Measurements from ENCODE around the gene SP5. TPM values are rescaled to one million over a fixed set of nuclear protein-coding genes. Genes with fewer than 3 reads are reported as not detected.

The SP5 gene
- total RNA-seq (not detected in 2 replicates), polyA plus RNA-seq (not detected in 2 replicates), polyA minus RNA-seq (not detected in 2 replicates), Bru-seq, nascent RNA (not detected), BruChase-seq, experiment 1, labeled RNA remaining after a 6-hour chase (not detected), BruChase-seq, experiment 2, labeled RNA remaining after a 2-hour chase (not detected)
- not detected in 2 replicates for polyA plus RNA-seq (2011; cell fraction: cytosol; rRNA removed)
- polyA plus RNA-seq (2011; cell fraction: nucleus; rRNA removed) = not detected in 2 replicates
- polyA plus RNA-seq (2012) = not detected in 2 replicates
- polyA minus RNA-seq (2011; cell fraction: cytosol; rRNA and poly(A)+ RNA removed) = not detected
- polyA minus RNA-seq (2011; cell fraction: nucleus; rRNA and poly(A)+ RNA removed) = not detected in 2 replicates
- long read RNA-seq = 0 reads

DNA sequence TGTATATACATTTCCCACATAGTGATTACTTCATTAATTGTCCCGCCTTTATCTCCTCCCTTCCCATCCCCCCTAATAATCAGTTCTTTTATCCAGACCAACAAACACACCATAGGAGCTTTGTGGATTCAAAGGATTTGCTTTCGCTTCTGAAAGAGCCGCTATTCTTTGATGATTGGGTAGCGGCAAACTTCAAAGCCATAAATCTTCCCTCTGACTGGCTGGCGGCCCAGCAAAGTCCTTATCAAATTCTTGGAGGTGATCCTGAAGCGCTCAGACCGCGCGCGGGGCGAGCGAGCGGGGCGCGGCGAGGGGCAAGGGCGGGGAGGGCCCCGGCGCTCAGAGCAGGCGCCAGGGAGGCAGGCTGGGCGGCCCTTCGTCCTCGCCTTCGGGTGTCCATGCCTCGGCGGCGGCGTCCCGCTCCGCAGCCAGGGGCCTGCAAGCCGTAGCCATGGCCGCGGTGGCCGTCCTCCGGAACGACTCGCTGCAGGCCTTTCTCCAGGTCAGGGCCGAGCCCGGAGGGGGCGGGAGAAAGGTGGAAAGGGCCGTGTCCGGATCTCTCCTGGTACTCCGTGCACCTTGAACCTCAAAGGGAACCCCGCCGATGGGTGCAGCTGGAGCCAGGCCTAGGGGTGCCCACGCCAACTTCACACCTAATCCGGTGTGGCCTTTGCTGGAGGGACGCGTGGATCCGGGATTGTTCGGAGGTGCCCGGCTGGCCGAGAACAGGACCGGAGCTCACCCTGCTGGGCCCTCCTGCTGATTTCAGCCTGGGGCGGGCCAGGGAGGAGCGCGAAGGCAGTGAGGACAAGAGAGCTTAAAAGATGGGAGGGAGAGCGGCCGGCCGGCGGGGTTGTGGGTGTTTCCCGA lies at the start of gene SP5:
Gene SP5 (plus strand): TSS at position 276 of the 870 bp plus-strand sequence. CDS start 176 bp downstream, at position 452.
- peak within 1 kb of the TSS; percentile 67 for H2AFZ ChIP-seq (ENCODE audit: low read depth, low read length)
- no peaks in the 10 kb centered on the region for H4K20me1 ChIP-seq (replicated peaks; ENCODE audit: control insufficient read depth, extremely low read depth, insufficient read depth, low read length)
- CTCF ChIA-PET = interaction anchor here (0.8 to 3.4 kb wide), 6 partner anchors 14 to 307 kb away, joined by 3 to 20 read pairs (median 3); no protein-coding TSS in a partner anchor
- peak; percentile 80 for TF ChIP-seq EZH2 (IDR thresholded peaks at IDR 0.05; ENCODE audit: borderline replicate concordance, low read depth, low read length, severe bottlenecking)
- TF ChIP-seq, protein P1, sequence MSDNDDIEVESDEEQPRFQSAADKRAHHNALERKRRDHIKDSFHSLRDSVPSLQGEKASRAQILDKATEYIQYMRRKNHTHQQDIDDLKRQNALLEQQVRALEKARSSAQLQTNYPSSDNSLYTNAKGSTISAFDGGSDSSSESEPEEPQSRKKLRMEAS (IDR thresholded peaks at IDR 0.05; ENCODE audit: insufficient read depth, insufficient read length) = no peak
- intact Hi-C loops (cut with micrococcal nuclease) (loop anchor here (1.0 to 10.0 kb wide), 4 partner anchors 57 to 780 kb away; partner anchors contain the start of genes ERICH2 and GAD1), dilution Hi-C loops (cut with MboI; ENCODE audit: extremely low pct_ligation_motif_present, low sequenced_read_pairs) (no loop called here)
- H3K36me3 ChIP-seq (ENCODE audit: control insufficient read depth in 2 of 2, extremely low read depth in 1 of 2, insufficient read depth in 2 of 2, low read length in 2 of 2) = no peaks in the 10 kb centered on the region
- no peak within 1 kb of the TSS for H3K27ac ChIP-seq (ENCODE audit: insufficient read depth, low read depth, low read length)
- peak within 1 kb of the TSS; percentile 83 for H3K4me2 ChIP-seq (ENCODE audit: insufficient read depth, low read length)
- H3K9ac ChIP-seq (replicated peaks; ENCODE audit: extremely low read depth, insufficient read depth, low read length) = no peak within 1 kb of the TSS
- no peaks in the 10 kb centered on the region for H3K79me2 ChIP-seq (ENCODE audit: control insufficient read depth, insufficient read depth, low read length)
- H3K4me3 ChIP-seq (replicated peaks in 1 of 3; ENCODE audit: insufficient read depth in 1 of 3, low read depth in 1 of 3, low read length in 3 of 3) = peak within 1 kb of the TSS; percentile 17 to 63 (median 30)
- FAIRE-seq (peak; percentile 8), DNase-seq (ENCODE audit: low read depth, low spot score) (peak; percentile 49)
- H3K27me3 ChIP-seq (ENCODE audit: control insufficient read depth in 2 of 2, insufficient read depth in 2 of 2, low read length in 2 of 2) = peaks cover 67 to 97% of the 10 kb centered on the region in 2 experiments
- peaks cover 19% of the 10 kb centered on the region for H3K4me1 ChIP-seq (ENCODE audit: control insufficient read depth, extremely low read depth, insufficient read depth, low read length)
- H3K9me3 ChIP-seq (replicated peaks; ENCODE audit: control insufficient read depth, insufficient read depth, low read length) = no peaks in the 10 kb centered on the region
- POLR2A ChIA-PET = no interaction called here
- no peaks in the 10 kb centered on the region for H3K9me1 ChIP-seq (replicated peaks; ENCODE audit: control insufficient read depth, extremely low read depth, insufficient read depth, low read length)
- BruUV-seq (replicated peaks) = no TSS peak

DNA sequence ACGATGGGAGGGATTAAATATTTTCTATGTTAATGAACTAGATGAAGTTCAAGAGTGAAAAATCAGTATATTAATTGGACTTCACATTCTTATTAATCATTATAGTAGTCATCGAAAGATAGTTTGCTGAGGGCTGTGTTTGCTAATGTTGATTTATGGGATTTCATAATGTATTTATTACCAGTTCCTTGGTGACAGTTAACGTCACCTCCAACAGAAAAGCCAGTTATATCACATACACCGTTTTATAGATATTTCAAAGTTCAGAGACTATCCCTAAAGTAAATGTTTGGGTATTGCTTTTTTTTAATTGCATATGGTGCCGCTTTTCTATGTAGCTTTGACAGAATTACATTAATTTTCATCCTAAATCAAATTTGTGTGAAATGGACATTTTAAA lies 49.4 kb upstream of the SP5 start:
- no peaks in the 10 kb centered on the region for H3K4me1 ChIP-seq (ENCODE audit: control insufficient read depth, extremely low read depth, insufficient read depth, low read length)
- no peak for FAIRE-seq
- CTCF ChIA-PET = no interaction called here

More for the DNA sequence above, 49.4 kb upstream of the SP5 start:
- TF ChIP-seq EZH2 (IDR thresholded peaks at IDR 0.05; ENCODE audit: borderline replicate concordance, low read depth, low read length, severe bottlenecking) (no peak), GATA2 (IDR thresholded peaks at IDR 0.05; ENCODE audit: insufficient read depth, insufficient read length, low read depth, low read length) (no peak), FOS (IDR thresholded peaks at IDR 0.05; ENCODE audit: borderline replicate concordance, insufficient read depth, low read length) (no peak), POLR2A (IDR thresholded peaks at IDR 0.05; ENCODE audit: low read depth, low read length) (no peak), MYC (IDR thresholded peaks at IDR 0.05; ENCODE audit: low read depth, low read length) (no peak), POLR2AphosphoS5 (IDR thresholded peaks at IDR 0.05; ENCODE audit: insufficient read depth, low read depth, low read length) (no peak), JUN (IDR thresholded peaks at IDR 0.05; ENCODE audit: borderline replicate concordance, insufficient read depth, insufficient read length, low read depth) (no peak)
- TF ChIP-seq, protein P1 (IDR thresholded peaks at IDR 0.05; ENCODE audit: insufficient read depth, insufficient read length) = no peak
- TF ChIP-seq, protein P2, sequence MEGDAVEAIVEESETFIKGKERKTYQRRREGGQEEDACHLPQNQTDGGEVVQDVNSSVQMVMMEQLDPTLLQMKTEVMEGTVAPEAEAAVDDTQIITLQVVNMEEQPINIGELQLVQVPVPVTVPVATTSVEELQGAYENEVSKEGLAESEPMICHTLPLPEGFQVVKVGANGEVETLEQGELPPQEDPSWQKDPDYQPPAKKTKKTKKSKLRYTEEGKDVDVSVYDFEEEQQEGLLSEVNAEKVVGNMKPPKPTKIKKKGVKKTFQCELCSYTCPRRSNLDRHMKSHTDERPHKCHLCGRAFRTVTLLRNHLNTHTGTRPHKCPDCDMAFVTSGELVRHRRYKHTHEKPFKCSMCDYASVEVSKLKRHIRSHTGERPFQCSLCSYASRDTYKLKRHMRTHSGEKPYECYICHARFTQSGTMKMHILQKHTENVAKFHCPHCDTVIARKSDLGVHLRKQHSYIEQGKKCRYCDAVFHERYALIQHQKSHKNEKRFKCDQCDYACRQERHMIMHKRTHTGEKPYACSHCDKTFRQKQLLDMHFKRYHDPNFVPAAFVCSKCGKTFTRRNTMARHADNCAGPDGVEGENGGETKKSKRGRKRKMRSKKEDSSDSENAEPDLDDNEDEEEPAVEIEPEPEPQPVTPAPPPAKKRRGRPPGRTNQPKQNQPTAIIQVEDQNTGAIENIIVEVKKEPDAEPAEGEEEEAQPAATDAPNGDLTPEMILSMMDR (IDR thresholded peaks at IDR 0.05; ENCODE audit: extremely low read depth in 1 of 2, insufficient read depth in 1 of 2, low read depth in 1 of 2, low read length in 2 of 2) = no peak
- intact Hi-C loops (cut with micrococcal nuclease) (no loop called here), dilution Hi-C loops (cut with MboI; ENCODE audit: extremely low pct_ligation_motif_present, low sequenced_read_pairs) (no loop called here)
- Histone ChIP-seq H3K9ac (replicated peaks; ENCODE audit: extremely low read depth, insufficient read depth, low read length) (no peak overlapping the region), H3K27ac (ENCODE audit: insufficient read depth, low read depth, low read length) (no peak overlapping the region), H3K9me3 (replicated peaks; ENCODE audit: control insufficient read depth, insufficient read depth, low read length) (no peaks in the 10 kb centered on the region), H3K79me2 (ENCODE audit: control insufficient read depth, insufficient read depth, low read length) (no peaks in the 10 kb centered on the region), H2AFZ (ENCODE audit: low read depth, low read length) (no peak overlapping the region), H4K20me1 (replicated peaks; ENCODE audit: control insufficient read depth, extremely low read depth, insufficient read depth, low read length) (no peaks in the 10 kb centered on the region), H3K36me3 (ENCODE audit: control insufficient read depth in 2 of 2, extremely low read depth in 1 of 2, insufficient read depth in 2 of 2, low read length in 2 of 2) (no peaks in the 10 kb centered on the region), H3K4me3 (replicated peaks in 1 of 3; ENCODE audit: insufficient read depth in 1 of 3, low read depth in 1 of 3, low read length in 3 of 3) (no peak overlapping the region), H3K4me2 (ENCODE audit: insufficient read depth, low read length) (no peak overlapping the region), H3K9me1 (replicated peaks; ENCODE audit: control insufficient read depth, extremely low read depth, insufficient read depth, low read length) (no peaks in the 10 kb centered on the region), H3K27me3 (ENCODE audit: control insufficient read depth in 2 of 2, insufficient read depth in 2 of 2, low read length in 2 of 2) (peaks cover 0 to 2% of the 10 kb centered on the region in 2 experiments)
- POLR2A ChIA-PET = no interaction called here
- DNase-seq (ENCODE audit: low read depth, low spot score) = no peak
- BruUV-seq (replicated peaks) = no TSS peak

Data from endothelial cell of umbilical vein (primary cell).